ENCODE data around the gene ELK3.

DNA sequence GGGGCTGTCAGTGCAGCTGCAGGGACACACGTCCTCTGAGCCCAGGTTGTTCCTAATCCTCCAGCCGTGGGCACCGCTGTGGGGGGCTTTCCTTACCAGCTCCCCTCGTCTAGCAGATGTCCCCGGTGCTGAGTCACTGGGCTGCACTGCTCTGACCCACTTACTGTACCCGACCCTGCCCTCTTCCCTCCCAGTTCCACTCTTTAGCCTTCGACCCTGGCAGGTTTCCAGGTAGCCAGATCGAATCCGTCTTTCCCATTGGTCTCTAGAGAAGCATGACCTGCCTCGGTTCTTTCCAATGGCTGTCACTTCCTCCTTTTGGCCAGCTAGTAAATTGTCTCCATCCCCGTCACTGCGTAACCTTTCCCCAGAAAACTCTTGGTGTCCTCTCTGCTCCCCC lies 48.4 kb downstream of the ELK3 start:
- TF ChIP-seq, protein P1, sequence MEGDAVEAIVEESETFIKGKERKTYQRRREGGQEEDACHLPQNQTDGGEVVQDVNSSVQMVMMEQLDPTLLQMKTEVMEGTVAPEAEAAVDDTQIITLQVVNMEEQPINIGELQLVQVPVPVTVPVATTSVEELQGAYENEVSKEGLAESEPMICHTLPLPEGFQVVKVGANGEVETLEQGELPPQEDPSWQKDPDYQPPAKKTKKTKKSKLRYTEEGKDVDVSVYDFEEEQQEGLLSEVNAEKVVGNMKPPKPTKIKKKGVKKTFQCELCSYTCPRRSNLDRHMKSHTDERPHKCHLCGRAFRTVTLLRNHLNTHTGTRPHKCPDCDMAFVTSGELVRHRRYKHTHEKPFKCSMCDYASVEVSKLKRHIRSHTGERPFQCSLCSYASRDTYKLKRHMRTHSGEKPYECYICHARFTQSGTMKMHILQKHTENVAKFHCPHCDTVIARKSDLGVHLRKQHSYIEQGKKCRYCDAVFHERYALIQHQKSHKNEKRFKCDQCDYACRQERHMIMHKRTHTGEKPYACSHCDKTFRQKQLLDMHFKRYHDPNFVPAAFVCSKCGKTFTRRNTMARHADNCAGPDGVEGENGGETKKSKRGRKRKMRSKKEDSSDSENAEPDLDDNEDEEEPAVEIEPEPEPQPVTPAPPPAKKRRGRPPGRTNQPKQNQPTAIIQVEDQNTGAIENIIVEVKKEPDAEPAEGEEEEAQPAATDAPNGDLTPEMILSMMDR (IDR thresholded peaks at IDR 0.05; ENCODE audit: borderline replicate concordance, extremely low read depth, low read length, poor library complexity, severe bottlenecking) = no peak
- TF ChIP-seq EZH2 (IDR thresholded peaks at IDR 0.05; ENCODE audit: borderline replicate concordance, low read depth, low read length, severe bottlenecking) = no peak
